Stimulated activated CD8-positive, alpha-beta memory T cell treated with anti-CD3 and anti-CD28 coated beads, Interleukin-15, amount 100 ng/mL, for 48 hours (primary cell): ENCODE data around the gene ZFR2.

ENCODE experiments used
- DNase-seq, 2 donors: peaks; one replicate each; pipeline ENCODE4 v3.0.0-alpha.2; 2020; ENCODE audit warnings: low read depth in 2 of 2

The ZFR2 gene

GRCh38 chr19:3788996-3789778, 79.7 kb downstream of the ZFR2 start:
- no peak for DNase-seq

- DNase-seq, result no peak
These were observed 82.7 kb downstream of the ZFR2 start, which contains the start of gene MATK for GRCh38 chr19:3785938-3786824. Gene MATK (minus strand): TSS chr19:3786381. CDS start chr19:3785135, 1,246 bp downstream.

- DNase-seq, result peak in 1 of 2 donors; percentile 15
These were observed 83.3 kb downstream of the ZFR2 start for GRCh38 chr19:3785451-3785937.

DNA sequence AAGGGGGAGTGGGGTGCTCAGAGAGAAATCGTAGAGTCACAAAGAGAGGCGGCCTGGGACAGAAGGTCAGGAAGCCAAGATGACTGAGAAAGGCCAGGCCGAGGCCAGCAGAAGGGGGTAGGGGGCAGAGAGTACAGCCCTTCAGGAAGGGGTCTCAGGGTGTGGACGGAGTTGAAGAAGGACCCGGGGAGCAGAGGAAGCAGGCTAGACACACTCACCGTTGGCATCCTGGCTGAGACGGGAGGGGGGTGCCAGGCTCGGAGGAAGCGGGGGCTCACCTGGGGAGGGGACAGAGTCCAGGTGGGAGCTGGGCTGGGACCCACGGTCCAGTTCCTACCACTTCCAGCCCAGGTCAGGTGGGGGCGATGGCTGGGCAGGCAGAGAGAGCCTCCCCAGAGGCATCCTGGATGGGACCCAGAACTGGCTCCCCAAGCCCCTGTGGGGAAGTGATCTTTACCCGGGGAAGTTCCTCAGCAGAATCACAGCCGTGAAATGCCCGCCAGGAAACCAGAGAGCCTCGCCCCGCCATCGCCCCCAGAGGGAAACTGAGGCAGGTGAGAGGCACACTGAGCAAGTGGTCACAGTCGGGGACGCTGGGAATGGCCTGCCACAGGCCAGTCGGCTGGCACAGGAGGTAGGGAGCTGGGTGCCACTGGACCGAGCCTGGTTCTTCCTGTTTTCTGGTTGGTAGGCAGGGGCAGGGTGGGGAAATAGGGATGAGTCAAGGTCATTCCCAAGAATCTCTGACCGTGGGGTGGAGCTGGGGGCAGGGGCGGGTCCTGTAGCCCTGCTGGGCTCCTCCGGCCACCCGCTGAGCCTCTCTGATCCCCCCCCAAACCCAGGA, 84.0 kb downstream of the ZFR2 start:
- DNase-seq, result no peak

DNA sequence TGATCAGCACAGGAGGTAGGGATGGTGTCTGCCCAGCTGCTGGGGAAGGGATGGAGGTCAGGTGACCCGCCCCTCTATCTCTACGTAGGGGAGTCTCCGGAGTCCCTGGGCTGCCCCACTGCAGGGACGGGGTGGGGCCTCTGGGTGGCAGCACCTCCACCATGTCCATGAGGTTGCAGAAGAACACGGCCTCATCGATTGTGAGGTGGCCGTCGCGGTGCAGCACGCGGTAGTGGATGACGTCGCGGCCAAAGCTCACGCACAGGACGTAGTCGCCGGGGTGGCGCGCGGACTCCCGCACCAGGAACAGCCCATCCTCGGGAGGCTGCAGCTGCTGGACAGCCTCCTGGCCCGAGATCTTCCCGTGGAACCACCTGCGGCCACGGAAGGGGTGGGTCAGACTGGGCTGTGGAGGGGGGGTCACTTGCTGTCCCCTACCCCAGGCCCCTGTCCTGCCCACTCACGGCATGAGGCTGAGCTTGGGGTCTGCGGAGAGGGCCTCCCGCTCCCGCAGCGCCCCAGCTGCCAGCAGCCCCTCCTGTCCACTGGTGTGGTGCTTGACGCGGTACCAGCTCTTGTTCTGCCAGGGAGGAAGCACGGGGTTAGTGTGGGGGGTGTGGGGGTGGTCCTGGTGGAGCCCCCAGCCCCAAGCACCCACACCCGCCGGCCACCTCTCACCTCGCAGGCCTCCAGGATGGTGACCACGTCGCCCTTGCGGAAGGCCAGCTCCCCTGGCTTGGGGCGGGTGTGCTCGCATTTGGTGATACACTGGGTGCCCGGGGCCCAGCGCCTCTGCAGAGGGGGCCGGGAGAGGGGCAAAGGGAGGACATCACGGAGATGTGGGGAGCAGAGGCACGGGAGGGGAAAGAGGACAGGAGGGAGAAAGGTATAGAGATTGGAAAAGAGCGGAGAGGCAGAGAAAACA, 84.9 kb downstream of the ZFR2 start:
- peak; percentile 27 to 28 for DNase-seq

DNA sequence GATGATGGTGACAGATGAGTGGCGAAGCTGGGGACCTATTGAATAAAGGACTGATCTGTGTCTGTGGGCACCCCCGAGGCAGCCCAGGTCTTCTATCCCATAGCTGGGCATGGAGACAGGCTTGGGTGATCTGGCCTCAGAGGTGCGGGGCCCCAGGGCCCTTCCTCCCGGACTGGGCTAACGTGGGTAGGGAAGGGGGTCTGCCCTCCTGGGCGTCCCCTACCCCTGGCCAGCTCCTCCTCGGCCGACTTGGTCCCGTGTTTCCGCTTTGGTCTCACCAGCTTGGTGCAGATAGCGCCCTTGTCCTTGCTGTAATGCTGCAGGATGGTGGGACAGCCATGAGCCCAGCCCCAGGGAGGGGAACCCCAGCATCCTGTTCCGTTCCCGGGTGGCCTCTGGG, 85.9 kb downstream of the ZFR2 start:
- DNase-seq, result no peak

DNA sequence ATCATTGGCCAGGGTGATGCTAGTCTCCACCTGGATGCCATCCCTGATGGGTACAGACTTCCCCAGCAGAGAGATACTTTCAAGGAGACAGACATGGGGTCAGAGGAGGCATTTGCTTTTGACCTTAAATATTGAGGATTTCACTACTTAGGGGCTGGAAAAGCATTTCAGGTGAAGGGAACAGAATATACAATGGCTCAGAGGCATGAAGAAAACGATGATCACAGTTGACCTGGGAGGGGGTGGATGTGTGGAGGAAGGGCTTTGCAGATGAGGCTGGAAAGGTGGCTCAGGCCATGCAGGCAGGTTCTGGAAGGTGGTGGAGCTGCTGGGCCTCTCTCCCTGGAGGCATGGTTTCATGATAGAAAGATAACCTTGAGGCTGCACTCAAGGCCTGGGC, 86.5 kb downstream of the ZFR2 start:
- no peak for DNase-seq

DNA sequence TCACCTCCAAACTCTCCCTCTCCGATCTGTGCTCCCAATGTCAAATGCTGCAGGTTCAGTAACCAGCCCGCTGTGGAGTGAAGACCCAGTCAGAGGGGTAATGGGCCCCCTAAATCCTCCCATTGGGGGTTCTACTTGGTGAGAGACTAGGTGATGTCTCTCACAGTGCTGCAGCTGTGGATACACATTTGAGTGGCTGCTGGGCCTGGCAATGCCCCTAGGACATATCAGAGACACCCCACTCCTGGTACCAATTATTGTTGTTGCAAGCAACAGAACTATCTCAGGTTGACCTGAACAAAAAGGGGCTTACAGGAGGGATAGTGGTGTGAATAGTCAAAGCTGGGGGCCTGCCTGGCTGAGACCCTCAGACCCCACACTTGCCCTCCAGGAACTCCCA, 87.2 kb downstream of the ZFR2 start:
- no peak for DNase-seq

- no peak for DNase-seq
These were observed 88.0 kb downstream of the ZFR2 start for GRCh38 chr19:3780786-3781304.

DNA sequence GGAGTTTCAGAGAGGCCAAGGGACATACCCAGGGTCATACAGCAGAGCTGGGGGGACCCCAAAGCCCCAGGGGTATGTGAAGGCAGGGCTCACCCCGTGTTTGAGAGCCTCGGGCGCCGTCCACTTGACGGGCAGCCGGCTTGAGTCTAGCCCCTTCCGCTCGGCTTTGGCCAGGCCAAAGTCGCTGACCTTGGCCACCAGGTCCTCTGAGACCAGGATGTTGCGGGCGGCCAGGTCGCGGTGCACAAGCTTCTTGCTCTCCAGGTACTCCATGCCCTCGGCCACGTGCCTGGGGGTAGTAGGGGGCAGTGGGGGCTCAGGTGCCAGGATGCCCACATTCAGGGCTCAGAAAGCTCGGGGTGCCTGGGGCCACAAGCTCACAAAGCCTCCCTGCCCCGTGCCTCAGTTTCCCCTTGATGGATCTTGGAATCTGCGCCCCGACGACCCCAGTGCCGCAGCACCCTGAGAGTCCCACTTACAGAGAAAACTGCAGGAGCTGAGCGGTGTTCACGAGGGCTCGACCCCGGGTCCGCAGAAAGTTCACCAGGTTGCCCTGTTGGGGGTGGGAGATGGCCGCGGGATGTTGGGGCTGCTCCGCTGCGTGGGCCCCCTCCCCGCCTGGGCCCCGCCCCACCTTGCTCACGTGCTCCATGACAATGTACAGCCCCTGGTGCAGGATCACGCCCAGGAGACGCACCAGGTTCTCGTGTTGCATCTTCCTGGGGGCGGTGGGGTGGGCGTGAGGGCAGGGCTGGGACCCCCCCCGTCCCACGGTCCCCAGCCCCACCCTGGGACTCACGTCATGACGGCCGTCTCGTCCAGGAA, 89.7 kb downstream of the ZFR2 start:
- DNase-seq, result no peak

GRCh38 chr19:3778104-3778867, 90.6 kb downstream of the ZFR2 start:
- DNase-seq, result no peak

- DNase-seq, result no peak
These were observed 92.3 kb downstream of the ZFR2 start for GRCh38 chr19:3776479-3777040.

GRCh38 chr19:3775831-3776230, 93.0 kb downstream of the ZFR2 start:
- no peak for DNase-seq

- no peak for DNase-seq
These were observed 93.5 kb downstream of the ZFR2 start for GRCh38 chr19:3775374-3775711.

DNA sequence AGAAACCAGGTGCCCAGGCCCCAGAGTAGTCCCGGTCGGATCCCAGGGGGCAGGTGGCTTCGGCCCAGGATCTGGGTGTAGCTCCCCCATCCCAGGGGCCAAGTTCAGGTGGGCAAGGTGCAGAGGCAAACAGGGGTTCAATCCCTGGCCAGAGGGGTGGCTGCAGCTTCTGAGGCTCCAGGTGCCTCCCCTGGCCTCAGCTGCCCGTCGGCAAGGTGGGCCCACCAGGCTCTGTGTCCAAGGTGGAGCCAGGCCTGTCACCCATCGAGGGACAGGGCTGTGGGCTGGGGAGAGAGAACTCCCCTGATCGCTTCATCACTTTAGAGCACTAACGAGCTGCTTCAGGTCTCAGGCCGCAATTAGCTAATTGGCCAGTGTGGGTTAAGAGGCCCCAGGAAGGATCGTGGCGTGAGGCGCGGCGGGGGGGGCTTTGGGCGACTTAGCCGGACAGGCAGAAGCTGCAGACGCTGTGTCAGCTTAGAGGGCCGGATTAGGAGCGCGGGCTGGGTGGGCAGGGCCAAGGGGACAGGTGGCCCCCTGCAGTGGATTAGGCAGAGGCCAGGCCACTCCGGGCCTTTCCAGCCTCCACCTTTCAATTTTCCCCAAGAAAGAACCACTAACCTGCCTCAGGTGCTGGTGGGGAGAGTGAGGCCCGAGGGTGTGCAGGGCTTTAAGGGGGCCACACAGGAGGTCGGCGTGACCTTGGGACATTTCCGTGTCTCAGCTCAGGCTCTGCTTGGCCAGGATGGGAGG, 94.0 kb downstream of the ZFR2 start:
- no peak for DNase-seq

DNA sequence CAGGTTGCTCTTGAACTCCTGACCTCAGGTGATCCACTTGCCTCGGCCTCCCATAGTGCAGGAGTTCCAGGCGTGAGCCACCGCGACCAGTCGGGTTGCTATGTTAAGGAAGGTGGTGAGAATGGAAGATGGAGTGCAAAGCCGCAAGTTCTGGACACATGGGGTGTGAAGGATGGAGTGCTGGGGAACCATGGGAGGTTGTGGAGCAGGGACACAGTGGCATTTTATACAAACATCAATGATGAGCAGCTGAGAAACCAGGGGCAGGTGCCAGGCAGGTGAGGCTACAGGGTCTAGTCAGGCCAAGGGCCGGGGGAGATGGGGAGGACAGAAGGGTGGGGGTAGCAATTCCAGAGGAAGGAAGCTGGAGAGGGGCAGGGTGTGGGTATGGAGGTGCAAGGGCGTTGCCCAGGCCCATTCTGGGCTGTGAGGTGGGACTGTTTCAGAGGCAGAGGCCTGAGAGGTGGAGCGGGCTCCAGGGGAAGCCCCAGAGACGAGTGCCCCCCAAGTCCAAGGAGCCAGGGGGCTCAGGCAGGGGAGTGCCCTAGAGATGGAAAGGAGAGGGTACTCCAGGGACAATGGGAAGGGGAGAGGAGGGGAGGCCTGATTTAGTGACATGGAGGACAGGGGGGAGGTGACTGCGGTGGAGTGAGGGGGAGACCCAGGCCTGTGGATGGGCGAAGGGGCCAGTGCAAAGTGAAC, 94.9 kb downstream of the ZFR2 start:
- no peak for DNase-seq

GRCh38 chr19:3771906-3772455, 96.9 kb downstream of the ZFR2 start, which contains the start of gene RAX2:
Gene RAX2 (minus strand): TSS chr19:3772228. CDS start chr19:3771742, 486 bp downstream.
- DNase-seq, result no peak
